Measurements from ENCODE around the gene SUPT3H.

DNA sequence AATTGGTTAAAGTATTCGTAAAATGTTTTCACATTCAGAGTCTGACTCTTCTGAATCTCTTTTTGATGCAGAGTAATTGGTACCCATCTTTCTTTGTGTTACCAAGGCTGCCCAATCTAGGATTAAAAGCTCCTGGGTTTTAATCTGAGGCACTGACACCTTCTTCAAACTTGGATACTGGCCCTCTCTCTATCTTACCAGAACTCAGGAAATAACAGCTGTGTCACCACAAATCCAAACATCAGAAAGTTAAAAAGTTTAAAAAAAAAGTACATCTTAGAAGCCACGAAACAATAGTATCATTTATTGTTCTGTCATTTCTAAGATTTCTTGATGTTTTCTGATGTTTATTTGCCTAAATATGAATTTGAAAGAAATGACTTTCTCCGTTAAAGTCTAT is 305.1 kb downstream of the SUPT3H start:
- TF ChIP-seq, protein P1, sequence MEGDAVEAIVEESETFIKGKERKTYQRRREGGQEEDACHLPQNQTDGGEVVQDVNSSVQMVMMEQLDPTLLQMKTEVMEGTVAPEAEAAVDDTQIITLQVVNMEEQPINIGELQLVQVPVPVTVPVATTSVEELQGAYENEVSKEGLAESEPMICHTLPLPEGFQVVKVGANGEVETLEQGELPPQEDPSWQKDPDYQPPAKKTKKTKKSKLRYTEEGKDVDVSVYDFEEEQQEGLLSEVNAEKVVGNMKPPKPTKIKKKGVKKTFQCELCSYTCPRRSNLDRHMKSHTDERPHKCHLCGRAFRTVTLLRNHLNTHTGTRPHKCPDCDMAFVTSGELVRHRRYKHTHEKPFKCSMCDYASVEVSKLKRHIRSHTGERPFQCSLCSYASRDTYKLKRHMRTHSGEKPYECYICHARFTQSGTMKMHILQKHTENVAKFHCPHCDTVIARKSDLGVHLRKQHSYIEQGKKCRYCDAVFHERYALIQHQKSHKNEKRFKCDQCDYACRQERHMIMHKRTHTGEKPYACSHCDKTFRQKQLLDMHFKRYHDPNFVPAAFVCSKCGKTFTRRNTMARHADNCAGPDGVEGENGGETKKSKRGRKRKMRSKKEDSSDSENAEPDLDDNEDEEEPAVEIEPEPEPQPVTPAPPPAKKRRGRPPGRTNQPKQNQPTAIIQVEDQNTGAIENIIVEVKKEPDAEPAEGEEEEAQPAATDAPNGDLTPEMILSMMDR (IDR thresholded peaks at IDR 0.05) = no peak
- no peak for TF ChIP-seq POLR2A (IDR thresholded peaks at IDR 0.05)

Measured in lower leg skin (tissue), 3 donors.